HG03575 (cell line): ENCODE measurements around the gene PHKA2.

Source experiments
- ATAC-seq: cut with Tn5 transposase; IDR thresholded peaks from one replicate; pipeline ENCODE4 v1.9.1; 2021; ENCODE audit not compliant: unreplicated experiment, insufficient number of reproducible peaks, low FRiP score; ENCODE audit errors: extremely low read depth

PHKA2 gene

GRCh38 chrX:18894156-18894555 lies 89.8 kb downstream of the PHKA2 start:
- ATAC-seq, result no peak

GRCh38 chrX:18893536-18893935 lies 90.4 kb downstream of the PHKA2 start:
- no peak for ATAC-seq

GRCh38 chrX:18892899-18893298 lies 91.0 kb downstream of the PHKA2 start:
- no peak for ATAC-seq

GRCh38 chrX:18891548-18891945 lies 92.4 kb downstream of the PHKA2 start:
- ATAC-seq, result no peak

- ATAC-seq, result no peak
Observed at GRCh38 chrX:18890724-18891547, 93.0 kb downstream of the PHKA2 start.

GRCh38 chrX:18890049-18890381 lies 93.9 kb downstream of the PHKA2 start:
- no peak for ATAC-seq

GRCh38 chrX:18889346-18890048 lies 94.4 kb downstream of the PHKA2 start:
- no peak for ATAC-seq

GRCh38 chrX:18888281-18888680 lies 95.6 kb downstream of the PHKA2 start:
- no peak for ATAC-seq

GRCh38 chrX:18887825-18888212 lies 96.1 kb downstream of the PHKA2 start:
- no peak for ATAC-seq

GRCh38 chrX:18887177-18887824 lies 96.6 kb downstream of the PHKA2 start:
- ATAC-seq, result no peak

GRCh38 chrX:18886344-18887161 lies 97.4 kb downstream of the PHKA2 start:
- peak; percentile 44 for ATAC-seq

- ATAC-seq, result no peak
Observed at GRCh38 chrX:18886005-18886343, 97.9 kb downstream of the PHKA2 start.

GRCh38 chrX:18885328-18886004 lies 98.4 kb downstream of the PHKA2 start:
- no peak for ATAC-seq

GRCh38 chrX:18884916-18885315 lies 99.0 kb downstream of the PHKA2 start:
- ATAC-seq, result no peak

- ATAC-seq, result no peak
Observed at GRCh38 chrX:18883961-18884765, 99.8 kb downstream of the PHKA2 start.

GRCh38 chrX:18883234-18883960 lies 100.5 kb downstream of the PHKA2 start:
- ATAC-seq, result no peak

GRCh38 chrX:18879144-18879543 lies 104.8 kb downstream of the PHKA2 start:
- no peak for ATAC-seq

- ATAC-seq, result no peak
Observed at GRCh38 chrX:18877469-18877868, 106.4 kb downstream of the PHKA2 start.
